Liver (tissue), 9 donors: ENCODE measurements around the gene RPUSD4. TPM values are rescaled to one million over a fixed set of nuclear protein-coding genes. Genes with fewer than 3 reads are reported as not detected.

Source experiments
- DNase-seq: peaks from one replicate; pipeline ENCODE4 v3.0.0-alpha.2; 2017; ENCODE audit warnings: low spot score
- H3K27ac ChIP-seq, 2 donors: one replicate each; pipeline ENCODE4 v1.7.0; 2013; ENCODE audit warnings: inconsistent platforms in 2 of 2, low read length in 2 of 2, control low read depth in 1 of 2, low read depth in 1 of 2, mild to moderate bottlenecking in 1 of 2
- H3K27me3 ChIP-seq, 4 donors: one replicate each; pipeline versions ENCODE4 v1.6.1 to v1.7.0; 2013; ENCODE audit warnings: low read length in 3 of 4, inconsistent platforms in 1 of 4, mild to moderate bottlenecking in 1 of 4, moderate library complexity in 1 of 4; ENCODE audit not compliant: control insufficient read depth in 4 of 4, insufficient read depth in 4 of 4
- H3K36me3 ChIP-seq, 4 donors: one replicate each; pipeline versions ENCODE4 v1.6.1 to v1.7.0; 2013; ENCODE audit warnings: low read length in 3 of 4, mild to moderate bottlenecking in 3 of 4, low read depth in 1 of 4, moderate library complexity in 1 of 4; ENCODE audit not compliant: control insufficient read depth in 4 of 4, insufficient read depth in 3 of 4
- H3K4me1 ChIP-seq, 4 donors: one replicate each; pipeline versions ENCODE4 v1.6.1 to v1.7.0; 2013; ENCODE audit warnings: low read length in 3 of 4, mild to moderate bottlenecking in 3 of 4, moderate library complexity in 1 of 4; ENCODE audit not compliant: control insufficient read depth in 4 of 4, insufficient read depth in 4 of 4
- H3K4me3 ChIP-seq, 3 donors: one replicate each; pipeline versions ENCODE4 v1.6.1 to v1.7.0; 2013; ENCODE audit warnings: low read length in 3 of 3, control low read depth in 1 of 3, low read depth in 1 of 3, mild to moderate bottlenecking in 1 of 3
- H3K9ac ChIP-seq, 2 donors: one replicate each; pipeline ENCODE4 v1.7.0; 2013; ENCODE audit warnings: low read length in 2 of 2, mild to moderate bottlenecking in 2 of 2, moderate library complexity in 2 of 2, control low read depth in 1 of 2, low read depth in 1 of 2
- H3K9me3 ChIP-seq, 4 donors: one replicate each; pipeline versions ENCODE4 v1.6.1 to v1.7.0; 2013; ENCODE audit warnings: low read length in 3 of 4; ENCODE audit not compliant: control insufficient read depth in 4 of 4
- ATF3 ChIP-seq: IDR thresholded peaks from 2 replicates; pipeline ENCODE4 v1.6.1; 2016; ENCODE audit warnings: antibody characterized with exemption
- FOXA1 ChIP-seq: IDR thresholded peaks from 2 replicates; pipeline ENCODE4 v1.6.1; 2016; ENCODE audit warnings: antibody characterized with exemption
- FOXA2 ChIP-seq: IDR thresholded peaks from 2 replicates; pipeline ENCODE4 v1.6.1; 2016; ENCODE audit warnings: antibody characterized with exemption
- GABPA ChIP-seq, 2 donors: IDR thresholded peaks in 1 of 2; conservative IDR thresholded peaks in 1 of 2; 2 replicates each; pipeline ENCODE4 v1.6.1; 2016; ENCODE audit warnings: antibody characterized with exemption in 2 of 2, mild to moderate bottlenecking in 1 of 2, moderate library complexity in 1 of 2
- HNF4A ChIP-seq, 2 donors: conservative IDR thresholded peaks; 2 replicates each; pipeline ENCODE4 v1.6.1; 2016; ENCODE audit warnings: antibody characterized with exemption in 2 of 2, mild to moderate bottlenecking in 2 of 2
- HNF4G ChIP-seq: IDR thresholded peaks from 2 replicates; pipeline ENCODE4 v1.6.1; 2016; ENCODE audit warnings: antibody characterized with exemption
- JUND ChIP-seq, 2 donors: IDR thresholded peaks; 2 replicates each; pipeline ENCODE4 v1.6.1; 2016; ENCODE audit warnings: antibody characterized with exemption in 2 of 2
- NR2F2 ChIP-seq: IDR thresholded peaks from 2 replicates; pipeline ENCODE4 v1.6.1; 2016; ENCODE audit warnings: antibody characterized with exemption
- RXRA ChIP-seq, 2 donors: IDR thresholded peaks; 2 replicates each; pipeline ENCODE4 v1.6.1; 2017 to 2018; ENCODE audit warnings: antibody characterized with exemption in 2 of 2, mild to moderate bottlenecking in 1 of 2
- SP1 ChIP-seq: IDR thresholded peaks from 2 replicates; pipeline ENCODE4 v1.6.1; 2018; ENCODE audit warnings: antibody characterized with exemption, mild to moderate bottlenecking
- TAF1 ChIP-seq: conservative IDR thresholded peaks from 2 replicates; pipeline ENCODE4 v1.6.1; 2016; ENCODE audit warnings: antibody characterized with exemption, mild to moderate bottlenecking
- YY1 ChIP-seq: IDR thresholded peaks from 2 replicates; pipeline ENCODE4 v1.6.1; 2016; ENCODE audit warnings: antibody characterized with exemption, mild to moderate bottlenecking
- WGBS: extraction: QIAGEN DNeasy Blood & Tissue Kit; methylation state at CpG from one replicate; pipeline ENCODE4 v1.1.7; 2013; 5-methylcytosine and 5-hydroxymethylcytosine counted together
- polyA plus RNA-seq, 2 donors: library from polyadenylated mRNA; stranded (reverse) in 1 of 2; unstranded in 1 of 2; fragments of 200-250 nt in 1 of 2; fragments of >200 nt in 1 of 2; fragmentation: Nextera tagmentation in 1 of 2; extraction: Ambion mirVana in 1 of 2; gene quantifications; one replicate each; pipeline versions ENCODE4 v1.2.1 to v1.2.3, GENCODE V29; 2013 to 2015
- total RNA-seq, 2 donors: library from RNA; depleted of rRNA; stranded (reverse); fragments of >200 nt; gene quantifications; one replicate each; pipeline ENCODE4 v1.2.3, GENCODE V29; 2014
- TF ChIP-seq, protein P1 (sequence below): IDR thresholded peaks from 2 replicates; pipeline ENCODE4 v1.6.1; 2016; ENCODE audit warnings: antibody characterized with exemption, mild to moderate bottlenecking
- TF ChIP-seq, protein P2 (sequence below): IDR thresholded peaks from 2 replicates; pipeline ENCODE4 v1.6.1; 2016; ENCODE audit warnings: antibody characterized with exemption
- TF ChIP-seq, protein P3 (sequence below): fragments of 150-350 bp; IDR thresholded peaks from 2 replicates; pipeline ENCODE4 v1.5.1; 2017; ENCODE audit warnings: improper control_type of control experiment, low read depth, low read length; ENCODE audit not compliant: missing input control
- donor health status: healthy.
- donor health status: healthy.
- donor health status: healthy.
- donor health status: healthy.
- donor health status: healthy.

The RPUSD4 gene
- total and polyA plus RNA-seq, 4 donors, result 9.4 to 23.7 (median 17.2) TPM

- peaks cover 0 to 4% (median 0%) of the 10 kb centered on the region in 4 donors for H3K36me3 ChIP-seq
- H3K4me3 ChIP-seq, result no peak overlapping the region
- no peak overlapping the region for H3K27ac ChIP-seq
- no peaks in the 10 kb centered on the region for H3K9me3 ChIP-seq
- H3K9ac ChIP-seq, result no peak overlapping the region
- DNase-seq, result no peak
- no peaks in the 10 kb centered on the region for H3K27me3 ChIP-seq
- WGBS, result 88% methylated on average over 15 of the region's 15 CpGs
- TF ChIP-seq YY1 (no peak), SP1 (no peak), FOXA2 (no peak), HNF4A (conservative IDR thresholded peaks at IDR 0.05) (no peak)
- TF ChIP-seq, protein P1, sequence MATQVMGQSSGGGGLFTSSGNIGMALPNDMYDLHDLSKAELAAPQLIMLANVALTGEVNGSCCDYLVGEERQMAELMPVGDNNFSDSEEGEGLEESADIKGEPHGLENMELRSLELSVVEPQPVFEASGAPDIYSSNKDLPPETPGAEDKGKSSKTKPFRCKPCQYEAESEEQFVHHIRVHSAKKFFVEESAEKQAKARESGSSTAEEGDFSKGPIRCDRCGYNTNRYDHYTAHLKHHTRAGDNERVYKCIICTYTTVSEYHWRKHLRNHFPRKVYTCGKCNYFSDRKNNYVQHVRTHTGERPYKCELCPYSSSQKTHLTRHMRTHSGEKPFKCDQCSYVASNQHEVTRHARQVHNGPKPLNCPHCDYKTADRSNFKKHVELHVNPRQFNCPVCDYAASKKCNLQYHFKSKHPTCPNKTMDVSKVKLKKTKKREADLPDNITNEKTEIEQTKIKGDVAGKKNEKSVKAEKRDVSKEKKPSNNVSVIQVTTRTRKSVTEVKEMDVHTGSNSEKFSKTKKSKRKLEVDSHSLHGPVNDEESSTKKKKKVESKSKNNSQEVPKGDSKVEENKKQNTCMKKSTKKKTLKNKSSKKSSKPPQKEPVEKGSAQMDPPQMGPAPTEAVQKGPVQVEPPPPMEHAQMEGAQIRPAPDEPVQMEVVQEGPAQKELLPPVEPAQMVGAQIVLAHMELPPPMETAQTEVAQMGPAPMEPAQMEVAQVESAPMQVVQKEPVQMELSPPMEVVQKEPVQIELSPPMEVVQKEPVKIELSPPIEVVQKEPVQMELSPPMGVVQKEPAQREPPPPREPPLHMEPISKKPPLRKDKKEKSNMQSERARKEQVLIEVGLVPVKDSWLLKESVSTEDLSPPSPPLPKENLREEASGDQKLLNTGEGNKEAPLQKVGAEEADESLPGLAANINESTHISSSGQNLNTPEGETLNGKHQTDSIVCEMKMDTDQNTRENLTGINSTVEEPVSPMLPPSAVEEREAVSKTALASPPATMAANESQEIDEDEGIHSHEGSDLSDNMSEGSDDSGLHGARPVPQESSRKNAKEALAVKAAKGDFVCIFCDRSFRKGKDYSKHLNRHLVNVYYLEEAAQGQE, result no peak
- H3K4me1 ChIP-seq, result no peaks in the 10 kb centered on the region
These were observed 25.3 kb downstream of the RPUSD4 start for GRCh38 chr11:126186025-126186698.

DNA sequence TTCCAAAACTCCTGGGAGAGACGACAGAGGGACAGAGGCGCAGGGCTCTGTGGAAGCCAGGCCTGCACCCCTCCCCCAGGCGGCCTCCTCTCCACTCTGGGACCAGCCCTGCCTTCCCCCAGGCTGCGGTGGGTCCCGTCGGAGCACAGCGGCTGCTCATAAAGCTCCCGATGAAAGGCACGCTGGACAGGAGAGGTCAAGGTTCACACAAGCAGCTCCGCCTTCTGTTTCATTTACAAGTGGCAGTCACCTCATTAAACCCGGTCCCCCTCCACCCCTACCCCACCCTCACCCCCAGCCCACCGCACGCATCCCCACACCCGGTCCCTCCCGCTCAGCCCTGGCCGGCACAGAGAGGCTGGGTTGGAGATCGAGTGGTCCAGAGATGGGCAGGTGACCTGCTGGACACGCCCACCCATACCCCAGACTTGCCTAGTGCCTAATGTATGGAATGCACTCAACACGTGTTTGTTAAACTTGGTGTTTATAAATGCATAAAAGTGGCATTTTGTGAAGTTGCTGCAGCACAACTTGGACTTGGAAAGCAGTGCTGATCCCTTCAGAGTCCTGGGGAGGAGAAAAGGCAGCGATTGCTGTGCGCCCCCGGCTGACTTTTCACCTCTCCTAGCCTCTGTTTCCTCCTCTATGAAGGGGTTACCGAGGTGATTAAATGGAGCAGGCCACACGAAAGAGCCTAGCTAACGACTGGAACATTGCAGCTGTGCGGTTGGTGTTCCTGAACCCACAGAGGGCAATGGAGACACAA lies 26.0 kb downstream of the RPUSD4 start:
- Histone ChIP-seq H3K9me3 (no peaks in the 10 kb centered on the region), H3K4me1 (no peaks in the 10 kb centered on the region), H3K36me3 (peaks cover 0 to 2% (median 0%) of the 10 kb centered on the region in 4 donors), H3K27me3 (no peaks in the 10 kb centered on the region), H3K9ac (no peak overlapping the region), H3K4me3 (no peak overlapping the region), H3K27ac (no peak overlapping the region)
- TF ChIP-seq HNF4G (no peak), GABPA (IDR thresholded peaks at IDR 0.05 in 1 of 2, conservative IDR thresholded peaks at IDR 0.05 in 1 of 2) (no peak), HNF4A (conservative IDR thresholded peaks at IDR 0.05) (no peak), ATF3 (no peak), SP1 (no peak), FOXA1 (no peak), JUND (IDR thresholded peaks at IDR 0.05) (no peak), NR2F2 (no peak), RXRA (IDR thresholded peaks at IDR 0.05) (no peak), YY1 (no peak), TAF1 (no peak)
- TF ChIP-seq, protein P1, result no peak
- TF ChIP-seq, protein P2, sequence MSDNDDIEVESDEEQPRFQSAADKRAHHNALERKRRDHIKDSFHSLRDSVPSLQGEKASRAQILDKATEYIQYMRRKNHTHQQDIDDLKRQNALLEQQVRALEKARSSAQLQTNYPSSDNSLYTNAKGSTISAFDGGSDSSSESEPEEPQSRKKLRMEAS, result no peak
- TF ChIP-seq, protein P3, sequence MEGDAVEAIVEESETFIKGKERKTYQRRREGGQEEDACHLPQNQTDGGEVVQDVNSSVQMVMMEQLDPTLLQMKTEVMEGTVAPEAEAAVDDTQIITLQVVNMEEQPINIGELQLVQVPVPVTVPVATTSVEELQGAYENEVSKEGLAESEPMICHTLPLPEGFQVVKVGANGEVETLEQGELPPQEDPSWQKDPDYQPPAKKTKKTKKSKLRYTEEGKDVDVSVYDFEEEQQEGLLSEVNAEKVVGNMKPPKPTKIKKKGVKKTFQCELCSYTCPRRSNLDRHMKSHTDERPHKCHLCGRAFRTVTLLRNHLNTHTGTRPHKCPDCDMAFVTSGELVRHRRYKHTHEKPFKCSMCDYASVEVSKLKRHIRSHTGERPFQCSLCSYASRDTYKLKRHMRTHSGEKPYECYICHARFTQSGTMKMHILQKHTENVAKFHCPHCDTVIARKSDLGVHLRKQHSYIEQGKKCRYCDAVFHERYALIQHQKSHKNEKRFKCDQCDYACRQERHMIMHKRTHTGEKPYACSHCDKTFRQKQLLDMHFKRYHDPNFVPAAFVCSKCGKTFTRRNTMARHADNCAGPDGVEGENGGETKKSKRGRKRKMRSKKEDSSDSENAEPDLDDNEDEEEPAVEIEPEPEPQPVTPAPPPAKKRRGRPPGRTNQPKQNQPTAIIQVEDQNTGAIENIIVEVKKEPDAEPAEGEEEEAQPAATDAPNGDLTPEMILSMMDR, result no peak
- no peak for DNase-seq
- 85% methylated on average over 26 of the region's 26 CpGs for whole genome bisulfite sequencing
